Upper lobe of left lung (tissue), 4 donors: ENCODE data around the gene FOXO1.

Experiments used
- EP300 ChIP-seq, 4 donors: sonication (generic); formaldehyde crosslinking; IDR thresholded peaks; one replicate each; pipeline ENCODE4 v1.5.1; 2017; ENCODE audit warnings: antibody characterized with exemption in 4 of 4, control low read depth in 2 of 4
- POLR2A ChIP-seq, 4 donors: fragments of 450-650 bp; IDR thresholded peaks; one replicate each; pipeline ENCODE4 v1.5.1; 2016 to 2017; ENCODE audit warnings: antibody characterized with exemption in 4 of 4, mild to moderate bottlenecking in 2 of 4
- POLR2AphosphoS5 ChIP-seq, 2 donors: sonication (generic); formaldehyde crosslinking; IDR thresholded peaks; one replicate each; pipeline ENCODE4 v1.5.1; 2017; ENCODE audit warnings: antibody characterized with exemption in 2 of 2
- TF ChIP-seq, protein P1 (sequence below), 6 experiments: fragments of 450-650 bp in 4 of 6; fragments of 200-600 bp in 2 of 6; sonication (generic) in 2 of 6; IDR thresholded peaks; one replicate each; pipeline ENCODE4 v1.5.1; 2016 to 2019; ENCODE audit warnings: antibody characterized with exemption in 6 of 6

DNA sequence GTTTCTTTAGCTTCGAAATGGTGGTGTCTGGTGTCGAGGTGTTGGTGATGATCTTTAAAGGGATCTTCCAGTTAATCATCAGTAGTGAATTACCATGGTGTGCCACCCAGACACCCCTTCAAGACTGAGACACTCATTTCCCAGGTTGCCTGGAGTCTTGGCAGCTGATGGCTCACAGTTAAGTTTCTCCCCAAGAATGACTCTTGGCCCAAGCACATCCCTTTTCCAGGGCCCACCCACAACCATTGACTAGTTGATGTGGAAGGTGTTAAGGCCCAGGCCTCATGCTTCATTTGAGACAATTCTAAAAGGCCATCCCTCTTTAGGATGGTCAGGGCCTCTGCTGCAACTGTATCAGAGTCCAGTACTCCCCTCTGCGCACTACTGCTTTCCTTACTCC, 145.5 kb downstream of the FOXO1 start:
- TF ChIP-seq, protein P1, sequence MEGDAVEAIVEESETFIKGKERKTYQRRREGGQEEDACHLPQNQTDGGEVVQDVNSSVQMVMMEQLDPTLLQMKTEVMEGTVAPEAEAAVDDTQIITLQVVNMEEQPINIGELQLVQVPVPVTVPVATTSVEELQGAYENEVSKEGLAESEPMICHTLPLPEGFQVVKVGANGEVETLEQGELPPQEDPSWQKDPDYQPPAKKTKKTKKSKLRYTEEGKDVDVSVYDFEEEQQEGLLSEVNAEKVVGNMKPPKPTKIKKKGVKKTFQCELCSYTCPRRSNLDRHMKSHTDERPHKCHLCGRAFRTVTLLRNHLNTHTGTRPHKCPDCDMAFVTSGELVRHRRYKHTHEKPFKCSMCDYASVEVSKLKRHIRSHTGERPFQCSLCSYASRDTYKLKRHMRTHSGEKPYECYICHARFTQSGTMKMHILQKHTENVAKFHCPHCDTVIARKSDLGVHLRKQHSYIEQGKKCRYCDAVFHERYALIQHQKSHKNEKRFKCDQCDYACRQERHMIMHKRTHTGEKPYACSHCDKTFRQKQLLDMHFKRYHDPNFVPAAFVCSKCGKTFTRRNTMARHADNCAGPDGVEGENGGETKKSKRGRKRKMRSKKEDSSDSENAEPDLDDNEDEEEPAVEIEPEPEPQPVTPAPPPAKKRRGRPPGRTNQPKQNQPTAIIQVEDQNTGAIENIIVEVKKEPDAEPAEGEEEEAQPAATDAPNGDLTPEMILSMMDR (IDR thresholded peaks at IDR 0.05): no peak
- TF ChIP-seq POLR2A (IDR thresholded peaks at IDR 0.05): no peak
- no peak for TF ChIP-seq POLR2AphosphoS5 (IDR thresholded peaks at IDR 0.05)
- no peak for TF ChIP-seq EP300 (IDR thresholded peaks at IDR 0.05)
